GM23338 (cell line): ENCODE measurements around the gene TRAF4. TPM values are rescaled to one million over a fixed set of nuclear protein-coding genes. Genes with fewer than 3 reads are reported as not detected.
"Not testable (repeated sequence)": the region's sequence is repeated elsewhere in the genome, so short reads cannot be mapped to it uniquely, and the experiment has no call there.

ENCODE experiments used
- ATAC-seq: fragments of 200-7000 bp; cut with Tn5 transposase; 3 replicates; pipeline ENCODE4 v1.9.1; 2020
- DNase-seq: peaks from one replicate; pipeline ENCODE4 v3.0.0-alpha.2; 2015; ENCODE audit warnings: low spot score
- H2AFZ ChIP-seq: fragments of 200-600 bp; sonication (generic); 2 replicates; pipeline ENCODE4 v1.8.0; 2016; ENCODE audit warnings: antibody characterized with exemption, mild to moderate bottlenecking, moderate library complexity
- H3F3A ChIP-seq: fragments of 200-600 bp; sonication (generic); replicated peaks from 2 replicates; pipeline ENCODE4 v1.8.0; 2017; ENCODE audit warnings: antibody characterized with exemption, mixed run types, low read depth
- H3K27ac ChIP-seq: fragments of 200-600 bp; sonication (generic); 2 replicates; pipeline ENCODE4 v1.6.1; 2016; ENCODE audit warnings: low read depth
- H3K27me3 ChIP-seq: fragments of 200-600 bp; sonication (generic); 2 replicates; pipeline ENCODE4 v1.8.0; 2016; ENCODE audit warnings: mild to moderate bottlenecking, mixed run types, moderate library complexity; ENCODE audit not compliant: insufficient read depth
- H3K36me3 ChIP-seq: fragments of 200-600 bp; sonication (generic); 2 replicates; pipeline ENCODE4 v1.8.0; 2016; ENCODE audit warnings: mild to moderate bottlenecking; ENCODE audit not compliant: insufficient read depth
- H3K4me1 ChIP-seq: fragments of 200-600 bp; sonication (generic); 2 replicates; pipeline ENCODE4 v1.8.0; 2016; ENCODE audit warnings: mild to moderate bottlenecking, moderate library complexity; ENCODE audit not compliant: insufficient read depth
- H3K4me2 ChIP-seq: fragments of 200-600 bp; sonication (generic); 2 replicates; pipeline ENCODE4 v1.7.1; 2017; ENCODE audit warnings: mixed run types
- H3K4me3 ChIP-seq: fragments of 200-600 bp; sonication (generic); 2 replicates; pipeline ENCODE4 v1.6.1; 2016; ENCODE audit warnings: mixed run types
- H3K79me2 ChIP-seq: fragments of 200-600 bp; sonication (generic); replicated peaks from 2 replicates; pipeline ENCODE4 v1.8.0; 2017; ENCODE audit warnings: mild to moderate bottlenecking; ENCODE audit not compliant: insufficient read depth
- H3K9me2 ChIP-seq: fragments of 200-600 bp; sonication (generic); 2 replicates; pipeline ENCODE4 v1.8.0; 2017; ENCODE audit not compliant: insufficient read depth
- H4K20me1 ChIP-seq: fragments of 200-600 bp; sonication (generic); replicated peaks from 2 replicates; pipeline ENCODE4 v1.8.0; 2017; ENCODE audit warnings: mild to moderate bottlenecking; ENCODE audit not compliant: insufficient read depth
- H3K27ac Mint-ChIP-seq: 2 replicates; pipeline ENCODE4 v1.8.0; 2020; ENCODE audit warnings: inconsistent platforms, mild to moderate bottlenecking, moderate library complexity, mixed read lengths
- H3K27me3 Mint-ChIP-seq: 3 replicates; pipeline ENCODE4 v1.8.0; 2022; ENCODE audit warnings: low read depth, mild to moderate bottlenecking, moderate library complexity, mixed read lengths, inconsistent platforms; ENCODE audit not compliant: insufficient read depth, poor library complexity
- H3K36me3 Mint-ChIP-seq: 3 replicates; pipeline ENCODE4 v1.8.0; 2021; ENCODE audit warnings: low read depth, mild to moderate bottlenecking, inconsistent platforms, moderate library complexity, mixed read lengths
- H3K4me1 Mint-ChIP-seq: 3 replicates; pipeline ENCODE4 v1.8.0; 2020; ENCODE audit warnings: mild to moderate bottlenecking, inconsistent platforms, mixed read lengths
- H3K4me3 Mint-ChIP-seq: 3 replicates; pipeline ENCODE4 v1.8.0; 2021; ENCODE audit warnings: moderate library complexity, mild to moderate bottlenecking, inconsistent platforms, mixed read lengths
- H3K9me3 Mint-ChIP-seq: 3 replicates; pipeline ENCODE4 v1.8.0; 2020; ENCODE audit warnings: moderate library complexity, mild to moderate bottlenecking, inconsistent platforms, mixed read lengths
- JUNB ChIP-seq: IDR thresholded peaks from one replicate; pipeline ENCODE4 v1.6.1; 2016; ENCODE audit warnings: antibody characterized with exemption; ENCODE audit not compliant: unreplicated experiment
- NANOG ChIP-seq: IDR thresholded peaks from 2 replicates; pipeline ENCODE4 v1.6.1; 2016; ENCODE audit warnings: antibody characterized with exemption, borderline replicate concordance
- POLR2AphosphoS5 ChIP-seq: IDR thresholded peaks from 2 replicates; pipeline ENCODE4 v1.6.1; 2016; ENCODE audit warnings: antibody characterized with exemption, low read depth
- STAT1 ChIP-seq: IDR thresholded peaks from one replicate; pipeline ENCODE4 v1.6.1; 2016; ENCODE audit warnings: antibody characterized with exemption; ENCODE audit not compliant: unreplicated experiment
- ZNF114 ChIP-seq: fragments of 250-450 bp; sonication (Bioruptor Pico); IDR thresholded peaks from 2 replicates; pipeline ENCODE4 v1.5.0; 2020; ENCODE audit warnings: mild to moderate bottlenecking, moderate library complexity
- ZNF462 ChIP-seq: fragments of 250-450 bp; sonication (Bioruptor Pico); IDR thresholded peaks from 2 replicates; pipeline ENCODE4 v1.5.0; 2020; ENCODE audit warnings: mild to moderate bottlenecking, moderate library complexity
- polyA plus RNA-seq: library from polyadenylated mRNA; unstranded; fragments of >200 nt; fragmentation: Nextera tagmentation; extraction: Ambion mirVana; gene quantifications from 2 replicates; pipeline ENCODE4 v1.2.1, GENCODE V29; 2016
- small RNA-seq: library from RNA; depleted of rRNA; stranded (forward); fragments of <200 nt; gene quantifications from one replicate; pipeline ENCODE3, GENCODE V24; 2014; ENCODE audit warnings: low replicate concordance
- total RNA-seq: library from RNA; depleted of rRNA; stranded (reverse); fragments of >200 nt; shearing (Covaris generic); gene quantifications from 2 replicates; pipeline ENCODE4 v1.2.3, GENCODE V29; 2014; rRNA removed

Gene TRAF4
- total and polyA plus RNA-seq, 2 experiments from 2014 or later = 63.5 to 152 TPM

GRCh38 chr17:28794846-28795441, 51.1 kb downstream of the TRAF4 start:
- H3K27ac ChIP-seq, H3K4me1 ChIP-seq, H3K4me3 ChIP-seq, H2AFZ ChIP-seq, H3K27me3 Mint-ChIP-seq, H3K9me3 Mint-ChIP-seq, H3K4me3 Mint-ChIP-seq, H3K4me2 ChIP-seq, H3K27me3 ChIP-seq, H3K4me1 Mint-ChIP-seq, H3K27ac Mint-ChIP-seq, DNase-seq, H3K36me3 ChIP-seq, ATAC-seq, H3K9me2 ChIP-seq: not testable (repeated sequence)
- H4K20me1 ChIP-seq = peaks cover 40% of the 10 kb centered on the region
- H3K36me3 Mint-ChIP-seq = peaks cover 19% of the 10 kb centered on the region
- peaks cover 100% of the 10 kb centered on the region for H3K79me2 ChIP-seq
- peaks cover 12% of the 10 kb centered on the region for H3F3A ChIP-seq

- no peak for TF ChIP-seq STAT1
- TF ChIP-seq NANOG = no peak
- TF ChIP-seq POLR2AphosphoS5 = no peak
- TF ChIP-seq JUNB = no peak
- no peak for TF ChIP-seq ZNF462 (CRISPR knock-in tag)
- TF ChIP-seq ZNF114 (CRISPR knock-in tag) = no peak
- no peak overlapping the region for H3K27ac ChIP-seq
- no peak for DNase-seq
- H2AFZ ChIP-seq = no peak overlapping the region
- H3K4me1 ChIP-seq = no peaks in the 10 kb centered on the region
- Mint-ChIP-seq H3K27ac (no peak overlapping the region), H3K4me3 (no peak overlapping the region), H3K9me3 (no peaks in the 10 kb centered on the region), H3K27me3 (no peaks in the 10 kb centered on the region), H3K4me1 (no peaks in the 10 kb centered on the region; the same call in 2 of the 3 replicates), H3K36me3 (peaks cover 20% of the 10 kb centered on the region)
- no peak overlapping the region for H3K4me3 ChIP-seq
- no peaks in the 10 kb centered on the region for H3K27me3 ChIP-seq
- no peaks in the 10 kb centered on the region for H3K9me2 ChIP-seq
- peaks cover 37% of the 10 kb centered on the region for H4K20me1 ChIP-seq
- peaks cover 12% of the 10 kb centered on the region; the same call in 1 of the 2 replicates for H3F3A ChIP-seq
- peaks cover 100% of the 10 kb centered on the region for H3K79me2 ChIP-seq
- no peaks in the 10 kb centered on the region for H3K36me3 ChIP-seq
- ATAC-seq = no peak
- H3K4me2 ChIP-seq = no peak overlapping the region
These were observed 52.3 kb downstream of the TRAF4 start for GRCh38 chr17:28796062-28796461.

Small RNAs within 50 kb of the gene (small RNA-seq; reads per million reads assigned to genes)
- gene SNORD42A (not detected), gene SNORD42B (not detected), gene SNORD4A (not detected), gene SNORD4B (not detected)

Other genes starting within 250 kb of the TRAF4 start
- gene FOXN1, start 237.7 kb upstream of the TRAF4 start, total RNA-seq = not detected in 2 replicates
- not detected in 2 replicates for gene FOXN1, start 237.7 kb upstream of the TRAF4 start, polyA plus RNA-seq
- gene UNC119, start 191.4 kb upstream of the TRAF4 start, total RNA-seq = 78.4 and 93.5 TPM in 2 replicates
- 36.9 and 39.0 TPM in 2 replicates for gene UNC119, start 191.4 kb upstream of the TRAF4 start, polyA plus RNA-seq
- 52.1 and 53.2 TPM in 2 replicates for gene PIGS, start 172.5 kb upstream of the TRAF4 start, total RNA-seq
- gene PIGS, start 172.5 kb upstream of the TRAF4 start, polyA plus RNA-seq = 15.5 and 16.4 TPM in 2 replicates
- 157 and 183 TPM in 2 replicates for gene ALDOC, start 167.1 kb upstream of the TRAF4 start, total RNA-seq
- 33.3 and 33.5 TPM in 2 replicates for gene ALDOC, start 167.1 kb upstream of the TRAF4 start, polyA plus RNA-seq
- gene SPAG5, start 145.0 kb upstream of the TRAF4 start, total RNA-seq = 87.3 and 99.6 TPM in 2 replicates
- 99.3 and 104 TPM in 2 replicates for gene SPAG5, start 145.0 kb upstream of the TRAF4 start, polyA plus RNA-seq
- 38.8 and 41.4 TPM in 2 replicates for gene RSKR, start 129.8 kb upstream of the TRAF4 start, total RNA-seq
- 4.7 and 7.5 TPM in 2 replicates for gene RSKR, start 129.8 kb upstream of the TRAF4 start, polyA plus RNA-seq
- 166 and 176 TPM in 2 replicates for gene BLTP2, start 98.9 kb upstream of the TRAF4 start, total RNA-seq
- 58.6 and 71.0 TPM in 2 replicates for gene BLTP2, start 98.9 kb upstream of the TRAF4 start, polyA plus RNA-seq
- gene SDF2, start 82.1 kb upstream of the TRAF4 start, total RNA-seq = 32.5 and 40.6 TPM in 2 replicates
- gene SDF2, start 82.1 kb upstream of the TRAF4 start, polyA plus RNA-seq = 40.9 and 54.6 TPM in 2 replicates
- gene SUPT6H, start 81.8 kb upstream of the TRAF4 start, total RNA-seq = 47.1 and 70.7 TPM in 2 replicates
- 17.8 and 22.2 TPM in 2 replicates for gene SUPT6H, start 81.8 kb upstream of the TRAF4 start, polyA plus RNA-seq
- 10.0 and 11.3 TPM in 2 replicates for gene PROCA1, start 32.1 kb upstream of the TRAF4 start, total RNA-seq
- gene PROCA1, start 32.1 kb upstream of the TRAF4 start, polyA plus RNA-seq = 14.4 and 14.9 TPM in 2 replicates
- gene RAB34, start 26.1 kb upstream of the TRAF4 start, total RNA-seq = 381 and 394 TPM in 2 replicates
- gene RAB34, start 26.1 kb upstream of the TRAF4 start, polyA plus RNA-seq = 174 and 184 TPM in 2 replicates
- gene RPL23A, start 24.0 kb upstream of the TRAF4 start, total RNA-seq = 592 and 656 TPM in 2 replicates
- 1,994 and 2,198 TPM in 2 replicates for gene RPL23A, start 24.0 kb upstream of the TRAF4 start, polyA plus RNA-seq
- 16.9 and 26.5 TPM in 2 replicates for gene TLCD1, start 17.8 kb upstream of the TRAF4 start, total RNA-seq
- gene TLCD1, start 17.8 kb upstream of the TRAF4 start, polyA plus RNA-seq = 47.0 and 47.7 TPM in 2 replicates
- 13.2 and 14.9 TPM in 2 replicates for gene NEK8, start 15.2 kb upstream of the TRAF4 start, total RNA-seq
- gene NEK8, start 15.2 kb upstream of the TRAF4 start, polyA plus RNA-seq = 8.9 and 10.0 TPM in 2 replicates
- gene FAM222B, start 98.8 kb downstream of the TRAF4 start, total RNA-seq = 78.5 and 87.3 TPM in 2 replicates
- gene FAM222B, start 98.8 kb downstream of the TRAF4 start, polyA plus RNA-seq = 61.8 and 63.7 TPM in 2 replicates
- gene ERAL1, start 111.0 kb downstream of the TRAF4 start, total RNA-seq = 118 and 121 TPM in 2 replicates
- gene ERAL1, start 111.0 kb downstream of the TRAF4 start, polyA plus RNA-seq = 77.1 and 77.5 TPM in 2 replicates
- gene FLOT2, start 153.7 kb downstream of the TRAF4 start, total RNA-seq = 66.1 and 66.3 TPM in 2 replicates
- gene FLOT2, start 153.7 kb downstream of the TRAF4 start, polyA plus RNA-seq = 49.8 and 51.0 TPM in 2 replicates
- 31.3 and 34.2 TPM in 2 replicates for gene DHRS13, start 159.1 kb downstream of the TRAF4 start, total RNA-seq
- gene DHRS13, start 159.1 kb downstream of the TRAF4 start, polyA plus RNA-seq = 5.4 and 7.0 TPM in 2 replicates
- 41.0 and 45.4 TPM in 2 replicates for gene PHF12, start 207.5 kb downstream of the TRAF4 start, total RNA-seq
- gene PHF12, start 207.5 kb downstream of the TRAF4 start, polyA plus RNA-seq = 19.7 and 20.8 TPM in 2 replicates